ENCODE data around the gene MYL9. TPM values are rescaled to one million over a fixed set of nuclear protein-coding genes. Genes with fewer than 3 reads are reported as not detected.

MYL9 gene
- total RNA-seq, 2 experiments from 2014 or later, result not detected

DNA sequence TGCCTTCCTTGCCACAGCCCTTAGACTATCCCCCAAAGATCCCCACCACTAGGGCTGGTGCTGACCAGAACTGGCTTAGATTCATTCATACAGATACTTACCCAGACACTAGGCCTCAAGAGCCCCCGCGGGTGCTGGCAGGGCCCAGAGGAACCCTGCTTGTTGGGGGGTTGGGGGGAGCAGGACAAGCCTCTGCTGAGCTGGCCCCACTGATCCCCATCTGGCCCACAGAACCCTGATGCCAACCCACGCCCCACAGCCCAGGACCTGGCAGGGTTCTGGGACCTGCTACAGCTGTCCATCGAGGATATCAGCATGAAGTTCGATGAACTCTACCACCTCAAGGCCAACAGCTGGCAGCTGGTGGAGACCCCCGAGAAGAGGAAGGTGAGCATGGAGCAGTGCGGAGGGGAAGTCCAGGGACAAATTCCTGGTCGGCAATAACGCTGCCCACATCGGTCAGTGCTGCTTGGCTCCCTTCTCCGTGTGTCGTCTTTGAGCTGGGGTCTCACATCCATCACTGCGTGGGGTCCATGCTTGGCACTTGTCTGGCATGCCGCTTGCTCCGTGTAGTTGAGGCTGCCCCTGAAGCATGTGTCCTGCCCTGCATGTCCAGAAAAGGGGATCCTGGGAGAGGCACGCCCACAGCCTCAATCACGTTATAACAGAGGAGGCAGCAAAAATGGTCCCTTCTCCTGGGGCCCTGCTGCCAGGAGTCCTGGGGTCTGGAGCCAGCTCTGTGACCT lies 15.5 kb upstream of the MYL9 start:
- peaks cover 4% of the 10 kb centered on the region for H3K36me3 Mint-ChIP-seq (ENCODE audit: low read depth)
- no peaks in the 10 kb centered on the region for H3K4me1 Mint-ChIP-seq (ENCODE audit: low read depth)
- no peak overlapping the region for H3K4me3 Mint-ChIP-seq
- intact Hi-C loops (cut with micrococcal nuclease), result no loop called here
- H3K9me3 Mint-ChIP-seq, result no peaks in the 10 kb centered on the region
- POLR2A ChIA-PET, result no interaction called here
- no peaks in the 10 kb centered on the region for H3K27me3 Mint-ChIP-seq
- CTCF ChIA-PET, result no interaction called here
- no peak overlapping the region for H3K27ac Mint-ChIP-seq
- DNase-seq (no peak), ATAC-seq (no peak)
- TF ChIP-seq, protein P1, sequence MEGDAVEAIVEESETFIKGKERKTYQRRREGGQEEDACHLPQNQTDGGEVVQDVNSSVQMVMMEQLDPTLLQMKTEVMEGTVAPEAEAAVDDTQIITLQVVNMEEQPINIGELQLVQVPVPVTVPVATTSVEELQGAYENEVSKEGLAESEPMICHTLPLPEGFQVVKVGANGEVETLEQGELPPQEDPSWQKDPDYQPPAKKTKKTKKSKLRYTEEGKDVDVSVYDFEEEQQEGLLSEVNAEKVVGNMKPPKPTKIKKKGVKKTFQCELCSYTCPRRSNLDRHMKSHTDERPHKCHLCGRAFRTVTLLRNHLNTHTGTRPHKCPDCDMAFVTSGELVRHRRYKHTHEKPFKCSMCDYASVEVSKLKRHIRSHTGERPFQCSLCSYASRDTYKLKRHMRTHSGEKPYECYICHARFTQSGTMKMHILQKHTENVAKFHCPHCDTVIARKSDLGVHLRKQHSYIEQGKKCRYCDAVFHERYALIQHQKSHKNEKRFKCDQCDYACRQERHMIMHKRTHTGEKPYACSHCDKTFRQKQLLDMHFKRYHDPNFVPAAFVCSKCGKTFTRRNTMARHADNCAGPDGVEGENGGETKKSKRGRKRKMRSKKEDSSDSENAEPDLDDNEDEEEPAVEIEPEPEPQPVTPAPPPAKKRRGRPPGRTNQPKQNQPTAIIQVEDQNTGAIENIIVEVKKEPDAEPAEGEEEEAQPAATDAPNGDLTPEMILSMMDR (IDR thresholded peaks at IDR 0.05), result no peak

DNA sequence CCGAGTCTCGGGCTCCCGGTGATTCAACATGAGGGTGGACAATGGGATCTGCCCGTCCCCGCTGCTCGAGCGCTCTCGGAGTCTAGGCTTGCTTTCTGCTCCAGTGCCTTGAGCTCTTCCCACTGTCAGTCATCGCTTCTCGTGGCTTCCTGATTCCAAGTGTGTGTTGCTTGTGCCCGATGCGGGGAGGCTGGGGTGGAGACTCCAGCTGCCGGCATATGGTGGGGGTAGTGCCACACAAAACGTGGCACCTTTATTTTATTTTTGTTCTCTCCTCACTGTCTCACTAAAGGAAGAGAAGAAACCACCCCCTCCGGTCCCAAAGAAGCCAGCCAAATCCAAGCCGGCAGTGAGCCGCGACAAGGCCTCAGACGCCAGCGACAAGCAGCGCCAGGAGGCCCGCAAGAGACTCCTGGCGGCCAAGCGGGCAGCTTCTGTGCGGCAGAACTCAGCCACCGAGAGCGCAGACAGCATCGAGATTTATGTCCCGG lies 14.8 kb upstream of the MYL9 start:
- ATAC-seq (no peak), DNase-seq (no peak)
- Mint-ChIP-seq H3K27me3 (no peaks in the 10 kb centered on the region), H3K4me3 (no peak overlapping the region), H3K9me3 (no peaks in the 10 kb centered on the region), H3K4me1 (ENCODE audit: low read depth) (no peaks in the 10 kb centered on the region), H3K27ac (no peak overlapping the region), H3K36me3 (ENCODE audit: low read depth) (peaks cover 4% of the 10 kb centered on the region)
- TF ChIP-seq, protein P1 (IDR thresholded peaks at IDR 0.05), result no peak
- ChIA-PET CTCF (no interaction called here), POLR2A (no interaction called here)
- intact Hi-C loops (cut with micrococcal nuclease), result no loop called here

DNA sequence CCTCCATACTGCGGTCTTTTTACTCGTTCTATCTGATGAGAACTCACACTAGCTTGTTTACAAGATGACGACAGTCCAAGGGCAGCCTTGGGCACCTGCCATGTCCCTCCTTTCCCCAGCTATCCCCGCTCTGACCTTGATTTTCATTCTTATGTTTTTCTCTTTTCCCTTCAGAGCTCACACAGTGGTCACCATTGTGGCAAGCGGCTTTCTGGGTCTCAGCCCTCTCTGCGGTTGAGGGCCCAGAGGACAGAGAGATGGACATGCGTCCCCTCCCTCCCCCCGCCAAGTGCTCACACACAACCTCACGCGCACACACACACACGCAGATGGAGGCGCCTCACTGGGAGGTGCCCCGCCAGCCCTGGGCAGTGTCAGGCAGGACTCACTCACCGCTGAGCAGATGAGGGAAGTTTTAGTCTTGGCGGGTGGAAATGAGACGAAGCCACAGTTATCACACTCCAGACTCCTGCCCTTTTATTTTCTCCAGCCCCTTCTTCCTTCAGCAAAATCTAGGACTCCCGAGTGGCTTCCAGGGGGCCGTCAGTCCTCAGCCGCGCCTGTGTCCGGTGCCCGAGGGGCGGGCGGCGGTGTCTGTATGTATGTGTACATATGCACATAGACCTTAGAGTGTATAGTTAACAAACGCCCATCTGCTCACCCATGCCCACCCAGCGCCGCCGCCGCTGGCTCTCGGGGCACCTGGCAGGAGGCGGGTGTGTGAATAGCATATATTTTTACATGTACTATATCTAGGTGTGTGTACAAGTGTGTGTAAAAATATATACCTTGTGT lies 13.8 kb upstream of the MYL9 start:
- intact Hi-C loops (cut with micrococcal nuclease), result no loop called here
- Mint-ChIP-seq H3K27me3 (no peaks in the 10 kb centered on the region), H3K27ac (no peak overlapping the region), H3K9me3 (no peaks in the 10 kb centered on the region), H3K4me1 (ENCODE audit: low read depth) (no peaks in the 10 kb centered on the region), H3K36me3 (ENCODE audit: low read depth) (peaks cover 4% of the 10 kb centered on the region), H3K4me3 (no peak overlapping the region)
- TF ChIP-seq, protein P1 (IDR thresholded peaks at IDR 0.05), result no peak
- ChIA-PET CTCF (interaction anchor here (1.4 kb wide), 1 partner anchor 78 kb away, joined by 4 read pairs; the partner anchor contains the start of gene RAB5IF), POLR2A (no interaction called here)
- ATAC-seq, result no peak
- DNase-seq, result no peak

DNA sequence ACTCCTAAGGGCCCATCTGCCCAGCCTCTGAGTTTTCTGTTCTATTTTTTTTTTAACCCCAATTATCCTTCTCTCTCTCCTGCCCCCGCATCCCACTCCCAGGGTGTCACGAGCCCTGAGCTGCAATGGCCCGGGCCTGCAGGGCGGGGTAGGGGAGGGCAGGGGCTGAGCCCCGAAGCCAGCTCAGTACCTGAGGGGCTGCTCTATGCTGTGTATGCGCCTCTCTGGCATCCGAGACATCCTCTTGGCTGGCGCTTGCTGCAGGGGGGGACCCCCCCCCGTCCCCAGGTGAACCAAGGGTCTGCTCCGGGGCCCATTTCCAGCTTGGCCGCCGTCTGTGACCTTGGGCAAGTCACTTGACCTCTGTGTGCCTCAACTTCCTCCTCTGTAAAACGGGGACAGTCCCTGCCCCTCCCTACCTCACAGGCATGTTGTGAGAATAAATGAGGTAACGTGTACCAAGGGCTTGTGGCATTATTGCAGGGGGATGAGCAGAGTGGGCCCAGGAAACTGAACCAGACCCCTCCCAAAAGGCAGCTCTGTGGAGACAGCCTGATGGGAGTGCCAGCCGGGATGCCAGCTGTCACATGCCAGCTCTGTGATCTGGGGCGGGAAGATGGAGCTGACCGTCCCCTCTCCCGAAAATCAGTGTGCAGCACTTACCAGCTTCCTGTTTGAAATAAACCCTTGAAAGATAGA lies 13.0 kb upstream of the MYL9 start:
- no peaks in the 10 kb centered on the region for H3K9me3 Mint-ChIP-seq
- H3K4me1 Mint-ChIP-seq (ENCODE audit: low read depth), result no peaks in the 10 kb centered on the region
- POLR2A ChIA-PET, result interaction anchor here (0.6 kb wide), 1 partner anchor 420 kb away, joined by 4 read pairs; no protein-coding TSS in a partner anchor
- peaks cover 4% of the 10 kb centered on the region for H3K36me3 Mint-ChIP-seq (ENCODE audit: low read depth)
- no peak overlapping the region for H3K4me3 Mint-ChIP-seq
- CTCF ChIA-PET, result interaction anchor here (1.4 kb wide), 1 partner anchor 78 kb away, joined by 4 read pairs; the partner anchor contains the start of gene RAB5IF
- no peak for DNase-seq
- H3K27me3 Mint-ChIP-seq, result no peaks in the 10 kb centered on the region
- intact Hi-C loops (cut with micrococcal nuclease), result no loop called here
- ATAC-seq, result no peak
- TF ChIP-seq, protein P1 (IDR thresholded peaks at IDR 0.05), result no peak
- no peak overlapping the region for H3K27ac Mint-ChIP-seq
